NCI-H128 (cell line): Measurements from ENCODE around the gene GDI2.
"Not testable (repeated sequence)": the region's sequence is repeated elsewhere in the genome, so short reads cannot be mapped to it uniquely, and the experiment has no call there.

Source experiments
- DNase-seq: peaks from one replicate; lab custom pipeline; 2025; ENCODE audit not compliant: unreplicated experiment; lab: John Stamatoyannopoulos, UW

The GDI2 gene

GRCh38 chr10:5828725-5829124 lies 15.5 kb upstream of the GDI2 start:
- no peak for DNase-seq

DNA sequence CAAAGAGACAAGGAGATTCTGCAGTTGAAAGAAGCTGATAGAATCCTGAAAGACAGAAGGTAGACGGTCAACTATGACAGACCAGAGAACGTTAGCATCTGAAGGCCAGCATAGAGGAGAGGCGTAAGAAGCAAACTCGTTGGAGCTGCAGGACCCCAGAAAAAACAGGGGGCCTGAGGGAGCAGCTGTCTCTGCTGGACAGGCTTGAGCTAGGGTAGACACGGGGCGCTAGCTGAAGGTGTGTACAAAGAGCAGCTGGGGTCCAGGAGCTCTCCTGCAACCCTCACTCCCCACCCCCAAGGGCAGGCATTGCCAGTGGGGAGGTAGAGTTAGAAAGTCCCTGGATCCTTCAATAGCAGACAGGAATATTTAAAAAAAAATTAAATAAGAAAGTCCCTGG lies 14.6 kb upstream of the GDI2 start:
- DNase-seq = no peak

DNA sequence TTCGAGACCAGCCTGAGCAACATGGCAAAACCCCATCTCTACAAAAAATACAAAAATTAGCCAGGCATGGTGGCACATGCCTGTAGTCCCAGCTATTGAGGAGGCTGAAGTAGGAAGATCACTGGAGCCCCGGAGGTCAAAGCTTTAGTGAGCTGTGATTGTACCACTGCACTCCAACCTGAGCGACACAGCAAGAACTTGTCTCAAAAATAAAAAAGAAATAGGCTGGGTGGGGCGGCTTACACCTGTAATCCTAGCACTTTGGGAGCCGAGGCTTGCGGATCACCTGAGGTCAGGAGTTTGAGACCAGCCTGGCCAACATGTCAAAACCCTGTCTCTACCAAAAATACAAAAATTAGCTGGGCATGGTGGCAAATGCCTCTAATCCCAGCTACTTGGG lies 13.3 kb upstream of the GDI2 start:
- not testable (repeated sequence) for DNase-seq

- no peak for DNase-seq
Observed at GRCh38 chr10:5818894-5819293, 5.7 kb upstream of the GDI2 start.

DNA sequence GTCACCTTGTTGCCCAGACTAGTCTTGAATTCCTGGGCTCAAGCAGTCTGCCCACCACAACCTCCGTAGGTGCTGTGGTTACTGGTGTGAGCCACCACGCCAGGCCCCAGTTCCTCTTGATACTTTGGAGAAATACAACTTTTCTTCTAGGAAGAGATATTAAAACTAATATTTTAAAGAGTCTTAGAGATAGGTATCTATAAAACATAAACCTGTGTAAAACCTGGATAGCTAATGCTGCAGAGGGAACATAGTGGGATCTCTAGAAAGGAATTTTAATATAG lies 4.8 kb upstream of the GDI2 start:
- DNase-seq = no peak

DNA sequence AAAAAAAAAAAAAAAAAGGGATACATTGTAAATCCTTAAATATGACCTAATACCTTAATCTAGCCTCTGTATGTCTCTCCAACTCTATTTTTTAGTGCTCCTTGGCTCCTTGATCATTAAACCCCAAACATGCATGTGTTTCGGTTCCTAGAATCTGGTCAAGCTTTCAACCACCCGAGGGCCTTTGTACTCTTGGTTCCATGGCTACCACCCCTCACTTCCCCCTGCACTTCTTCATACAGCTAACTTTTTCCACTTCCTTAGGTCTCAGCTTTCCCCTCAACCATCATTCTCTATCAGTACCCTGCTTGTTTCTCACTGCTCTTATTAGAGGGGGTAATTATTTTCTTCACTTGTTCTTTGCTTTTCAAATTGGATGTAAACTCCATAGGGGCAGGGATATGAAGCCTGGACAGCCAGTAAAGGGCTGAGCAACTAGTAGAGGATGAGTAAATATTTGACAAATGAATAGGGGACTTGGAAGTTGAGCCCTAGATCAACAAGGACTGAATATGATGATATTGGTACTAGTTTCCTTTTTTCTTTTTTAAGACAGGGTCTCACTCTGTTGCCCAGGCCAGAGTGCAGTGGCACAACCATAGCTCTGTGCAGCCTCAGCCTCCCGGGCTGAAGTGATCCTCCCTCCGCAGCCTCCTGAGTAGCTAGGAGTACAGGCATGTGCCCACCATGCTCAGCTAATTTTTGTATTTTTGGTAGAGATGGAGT lies 4.3 kb upstream of the GDI2 start:
- DNase-seq = no peak

DNA sequence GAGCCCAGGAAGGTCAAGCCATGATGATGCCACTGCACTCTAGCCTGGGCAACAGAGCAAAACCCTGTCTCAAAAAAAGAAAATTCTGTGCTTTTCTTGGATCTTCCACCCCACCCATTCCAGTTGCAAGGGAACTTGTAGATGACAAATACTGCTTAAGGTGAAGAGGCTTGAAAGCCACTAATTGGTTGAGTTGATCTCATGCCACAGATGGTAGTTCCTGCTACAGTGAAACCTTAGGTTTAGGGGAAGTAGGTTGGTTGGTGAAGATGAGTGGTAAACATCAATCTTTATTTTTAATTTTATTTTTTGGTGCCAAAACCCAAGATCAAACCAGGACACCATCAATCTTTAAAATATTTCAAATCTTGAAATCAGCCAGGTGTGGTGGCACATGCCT lies 2.9 kb upstream of the GDI2 start:
- no peak for DNase-seq

DNA sequence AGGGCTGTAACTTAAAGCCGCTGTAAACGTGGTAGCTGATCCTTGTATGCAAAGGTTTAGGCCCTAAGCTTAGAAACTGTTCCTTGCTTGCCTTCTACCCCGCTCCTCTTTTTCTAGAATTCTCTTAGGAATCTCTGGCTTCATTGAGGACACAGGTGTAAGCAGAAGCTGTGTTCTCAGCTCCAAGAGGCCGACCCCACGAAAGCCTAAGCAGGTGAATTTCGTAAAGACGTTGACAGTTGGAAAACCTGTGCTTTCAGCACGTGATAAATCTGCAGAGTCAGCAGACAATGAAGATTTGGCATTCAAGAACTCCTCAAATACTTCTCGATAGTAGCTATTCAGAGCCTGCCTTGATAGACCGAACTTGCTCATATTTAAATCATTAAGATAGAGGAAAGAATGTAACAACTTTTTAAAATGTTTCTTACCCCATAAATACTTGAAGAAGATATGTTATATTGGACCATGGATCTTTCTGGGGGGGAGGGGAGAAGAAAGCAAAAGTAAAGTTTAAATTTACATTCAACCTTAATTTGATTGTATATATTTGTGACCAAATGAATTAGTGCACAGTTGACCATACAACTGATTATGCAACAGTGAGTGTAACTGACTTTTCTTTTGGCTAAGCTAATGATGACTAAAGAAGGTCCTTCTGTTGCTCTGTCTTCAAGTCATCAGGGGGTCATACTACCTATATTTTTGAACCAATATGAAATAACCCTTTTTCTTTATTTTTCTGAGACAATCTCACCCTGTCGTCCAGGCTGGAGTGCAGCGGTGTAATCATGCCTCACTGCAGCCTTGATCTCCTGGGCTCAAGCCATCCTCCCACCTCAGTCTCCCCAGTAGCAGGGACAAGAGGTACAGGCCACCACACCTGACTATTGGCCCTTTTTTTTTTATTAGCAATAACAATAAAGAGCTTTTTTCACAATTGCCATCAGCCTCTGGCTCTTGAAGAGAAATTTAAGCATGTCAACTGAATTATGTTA lies 1.2 kb upstream of the GDI2 start:
- DNase-seq = no peak

DNA sequence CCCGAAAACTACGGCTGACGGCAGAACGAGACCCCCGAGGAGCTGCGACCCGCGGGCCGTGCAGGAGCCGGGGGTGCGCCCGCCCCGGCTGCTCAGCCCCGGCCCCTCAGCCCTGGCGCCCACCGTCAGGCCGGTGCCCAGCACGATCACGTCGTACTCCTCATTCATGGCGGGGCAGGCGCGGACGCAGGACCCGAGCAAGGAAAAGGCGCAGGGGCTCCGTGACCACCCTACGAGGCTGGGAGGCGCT lies 218 bp downstream of the GDI2 start:
- no peak for DNase-seq

DNA sequence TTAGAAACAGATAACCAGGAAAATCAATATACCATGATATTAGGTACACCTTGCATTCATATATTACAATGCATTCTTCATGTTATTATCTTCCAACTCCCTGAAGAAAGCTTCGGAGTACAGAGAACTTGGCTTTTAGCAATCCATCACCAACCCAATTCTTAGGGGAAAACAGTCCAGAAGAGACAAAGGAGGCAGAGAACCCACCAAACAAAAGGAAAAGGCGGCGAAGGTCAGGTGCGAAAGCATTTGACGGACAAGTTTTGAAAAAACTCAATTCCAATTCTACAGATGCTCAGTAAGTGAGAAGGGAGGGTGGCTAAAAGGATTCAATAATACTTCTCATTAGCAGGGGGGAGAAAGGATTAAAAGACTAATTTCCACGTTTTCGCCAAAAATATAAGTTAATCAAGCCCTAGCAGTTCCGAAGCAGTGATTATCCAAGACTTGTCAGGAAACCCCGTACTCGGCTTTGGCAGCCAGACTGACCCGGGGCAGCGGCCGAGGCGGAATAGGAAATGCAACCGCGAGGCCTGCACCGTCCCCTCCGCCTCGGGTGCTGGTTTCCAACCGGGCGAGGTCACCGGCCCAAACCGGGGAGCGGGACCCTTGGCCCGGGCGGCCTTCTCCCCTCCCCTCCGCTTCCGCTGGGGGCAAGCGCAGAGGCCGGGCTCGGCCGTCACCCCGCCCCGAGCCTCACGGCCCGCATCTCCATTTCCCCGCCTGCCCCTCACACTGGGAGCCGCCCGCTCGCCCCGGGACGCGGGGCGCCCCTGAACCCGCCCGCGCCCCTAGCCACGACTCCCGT lies 747 bp downstream of the GDI2 start:
- DNase-seq = no peak

DNA sequence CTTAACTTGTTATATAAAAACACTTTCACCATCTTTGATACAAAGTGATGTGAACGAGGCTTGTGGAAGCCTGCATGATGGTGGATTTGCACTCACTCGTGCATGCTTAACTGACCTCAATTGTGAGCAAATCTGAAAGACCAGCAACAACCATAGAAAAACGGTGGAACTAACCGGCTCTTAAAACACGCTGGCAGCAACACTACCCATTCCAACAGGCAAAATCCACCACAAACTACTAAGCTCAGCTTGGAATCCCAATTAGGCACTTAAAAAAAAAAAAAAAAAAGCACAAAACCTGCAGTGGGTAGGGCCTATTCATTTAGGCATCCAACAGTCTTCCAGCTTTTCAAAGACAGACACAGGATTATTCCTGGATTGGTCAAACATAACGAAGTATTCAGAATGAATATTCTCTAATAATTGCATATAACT lies 1.8 kb downstream of the GDI2 start:
- DNase-seq = no peak

DNA sequence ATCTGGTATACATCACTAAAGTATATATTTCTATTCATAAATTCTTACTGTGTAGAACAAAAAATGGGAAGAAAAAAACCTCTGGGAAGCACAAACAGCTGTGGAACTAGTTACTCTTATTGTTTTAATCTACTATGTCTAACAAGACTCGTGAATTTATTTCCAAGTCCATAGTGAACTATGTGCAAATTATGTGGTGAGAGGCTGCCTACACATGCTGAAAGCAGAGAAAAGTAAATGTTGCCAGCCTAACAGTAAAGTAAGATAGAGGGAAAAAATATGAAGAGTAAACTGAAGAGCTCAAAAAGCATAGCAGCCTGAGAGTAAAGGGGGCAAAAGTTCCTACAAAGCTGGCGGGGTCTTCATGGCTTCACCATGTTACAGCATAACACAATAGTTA lies 3.0 kb downstream of the GDI2 start:
- DNase-seq = no peak

GRCh38 chr10:5809527-5810154 lies 3.6 kb downstream of the GDI2 start:
- no peak for DNase-seq

GRCh38 chr10:5808783-5809392 lies 4.3 kb downstream of the GDI2 start:
- DNase-seq = not testable (repeated sequence)

GRCh38 chr10:5806745-5807144 lies 6.5 kb downstream of the GDI2 start:
- no peak for DNase-seq

DNA sequence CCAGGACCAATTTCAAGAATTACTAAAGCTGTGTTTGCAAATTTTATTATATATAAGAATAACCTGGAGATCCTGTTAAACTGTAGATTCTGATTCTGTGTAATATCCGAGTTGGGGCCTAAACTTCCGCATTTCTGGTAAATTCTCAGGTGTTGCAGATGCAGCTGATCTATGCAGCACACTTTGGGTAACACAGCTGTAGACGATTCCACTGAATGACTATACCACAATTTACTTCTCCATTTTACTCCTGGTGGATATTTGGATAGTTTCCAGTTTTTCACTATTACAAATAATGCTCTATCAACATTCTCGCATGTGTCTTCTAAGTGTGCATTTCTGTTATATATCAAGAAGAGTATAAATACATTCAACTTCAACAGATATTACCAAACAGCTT lies 7.5 kb downstream of the GDI2 start:
- DNase-seq = no peak

DNA sequence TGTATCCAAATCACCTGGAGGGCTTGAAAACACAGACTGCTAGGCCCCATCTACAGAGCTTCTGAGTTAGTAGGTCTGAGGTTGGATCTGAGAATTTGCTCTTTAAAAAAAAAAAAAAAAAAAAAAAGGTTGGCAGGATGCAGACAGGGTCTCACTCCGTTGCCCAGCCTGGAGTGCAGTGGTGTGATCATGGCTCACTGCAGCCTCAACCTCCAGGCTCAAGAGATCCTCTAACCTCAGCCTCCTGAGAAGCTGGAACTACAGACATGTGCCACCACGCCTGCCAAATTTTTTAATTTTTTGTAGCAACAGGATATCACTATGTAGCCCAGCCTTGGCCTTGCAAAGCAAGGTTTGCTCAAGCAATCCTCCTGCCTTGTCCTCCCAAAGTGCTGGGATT lies 8.0 kb downstream of the GDI2 start:
- DNase-seq = no peak

DNA sequence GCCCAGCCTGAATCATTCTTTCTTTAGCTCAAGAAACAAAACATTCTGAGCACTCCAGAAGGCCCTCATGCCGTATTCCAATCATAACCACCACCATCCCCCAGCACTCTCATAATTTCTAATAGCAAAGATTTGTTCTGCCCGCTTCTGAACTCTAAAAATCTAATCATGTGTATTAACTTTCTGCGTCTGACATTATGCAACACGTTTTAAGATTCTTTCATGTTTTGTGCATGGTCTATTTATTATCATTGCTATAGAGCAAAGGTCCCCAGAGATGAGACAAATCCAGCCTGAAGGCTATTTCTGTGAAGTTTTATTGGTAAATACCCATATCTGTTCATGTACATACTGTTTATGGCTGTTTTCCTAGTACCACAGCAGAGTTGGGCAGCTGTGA lies 8.8 kb downstream of the GDI2 start:
- DNase-seq = no peak

DNA sequence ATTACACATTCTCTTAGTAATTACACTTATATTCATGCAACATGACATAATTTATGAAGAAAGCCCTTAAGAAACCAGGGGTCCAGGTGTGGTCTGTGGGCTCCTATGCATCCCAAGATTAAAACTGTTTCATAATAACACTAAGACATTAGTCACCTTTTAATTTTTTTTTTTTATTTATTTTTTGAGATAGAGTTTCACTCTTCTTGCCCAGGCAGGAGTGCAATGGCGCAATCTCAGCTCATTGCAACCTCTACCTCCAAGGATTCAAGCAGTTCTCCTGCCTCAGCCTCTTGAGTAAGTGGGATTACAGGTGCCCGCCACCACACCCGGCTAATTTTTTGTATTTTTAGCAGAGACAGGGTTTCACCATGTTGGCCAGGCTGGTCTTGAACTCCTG lies 12.5 kb downstream of the GDI2 start:
- DNase-seq = no peak

GRCh38 chr10:5794236-5794635 lies 19.0 kb downstream of the GDI2 start:
- DNase-seq = no peak

DNA sequence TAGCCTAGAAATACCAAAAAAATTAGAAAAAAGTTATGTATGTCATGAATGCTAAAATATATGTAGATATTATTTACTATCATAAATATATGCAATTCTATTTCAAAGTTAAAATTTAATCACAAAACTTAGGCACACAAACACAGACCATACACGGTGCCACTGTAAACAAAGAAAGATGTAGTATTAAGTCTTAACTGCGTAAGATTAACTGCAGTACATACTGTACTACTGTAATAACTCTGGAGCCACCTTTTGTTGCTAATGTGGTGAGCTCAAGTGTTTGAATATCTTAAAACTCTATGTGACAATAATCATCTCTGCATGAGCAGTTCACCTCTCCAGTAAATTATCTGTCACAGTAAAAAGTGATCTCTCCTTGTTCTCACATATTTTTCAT lies 23.6 kb downstream of the GDI2 start:
- no peak for DNase-seq
